ENCODE results near the gene PRR13. TPM values are rescaled to one million over a fixed set of nuclear protein-coding genes. Genes with fewer than 3 reads are reported as not detected.
A peak's percentile ranks its signal among the peaks of the same experiment; 100 is the strongest.

PRR13 gene
- total and polyA plus RNA-seq, 9 of the 15 experiments (the other 6 are each of a cell fraction or from before 2014, with no cell fraction given): 117 to 835 (median 285) TPM

DNA sequence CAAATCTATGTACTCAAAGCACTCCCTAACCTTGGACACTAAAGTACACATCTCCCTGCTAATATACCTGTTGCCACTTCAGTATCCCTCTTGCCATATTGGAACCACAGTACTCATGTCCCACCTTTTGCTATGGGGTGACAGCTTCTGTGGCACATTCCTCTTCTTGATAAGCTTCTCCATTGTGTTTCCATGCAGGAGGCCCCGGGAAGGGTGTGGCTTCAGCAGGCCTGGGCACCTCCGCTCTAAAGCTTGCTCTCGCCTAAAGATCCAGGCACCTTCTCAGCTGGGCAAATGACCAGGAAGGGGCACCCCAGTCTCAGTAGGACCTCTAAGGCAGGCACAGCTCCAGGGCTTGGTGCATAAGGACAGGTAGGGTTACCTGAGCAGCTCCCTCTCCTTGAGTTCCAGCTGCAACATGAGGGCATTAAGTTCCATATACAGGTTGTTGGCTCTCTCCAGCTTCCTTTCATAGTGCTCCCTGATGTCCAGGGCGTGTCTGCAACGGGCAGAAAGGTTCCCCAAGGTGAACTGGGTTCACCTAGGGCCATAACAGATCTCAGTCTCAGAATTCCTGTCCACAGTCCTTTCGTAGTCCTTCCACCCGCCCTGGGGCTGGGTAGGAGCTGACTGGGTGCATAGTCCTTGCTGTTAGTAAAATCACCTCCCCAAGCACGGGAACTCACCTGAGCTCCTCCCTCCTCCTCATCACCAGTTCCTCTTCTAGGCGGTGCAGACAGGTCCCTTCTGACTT is 41.9 kb downstream of the PRR13 start:
- intact Hi-C loops (cut with micrococcal nuclease): no loop called here
- Histone ChIP-seq H3K4me1 (replicated peaks in 1 of 2; ENCODE audit: control insufficient read depth in 2 of 2, insufficient read depth in 2 of 2, low read length in 2 of 2) (peaks cover 0 to 11% of the 10 kb centered on the region in 2 experiments; a peak in 2 of 5 replicates), H4K20me1 (replicated peaks; ENCODE audit: control insufficient read depth, insufficient read depth, low read length) (peaks cover 8% of the 10 kb centered on the region), H3K4me3 (no peak overlapping the region), H3K27ac (ENCODE audit: extremely low read depth, low read depth, low read length) (no peak overlapping the region), H3K27me3 (ENCODE audit: control insufficient read depth in 2 of 2, insufficient read depth in 2 of 2, low read length in 2 of 2) (no peaks in the 10 kb centered on the region), H3K9me3 (replicated peaks; ENCODE audit: control insufficient read depth, insufficient read depth, low read depth, low read length) (no peaks in the 10 kb centered on the region), H3K36me3 (ENCODE audit: control insufficient read depth, insufficient read depth, low read length) (peaks cover 88% of the 10 kb centered on the region), H2AFZ (ENCODE audit: low read depth, low read length) (no peak overlapping the region), H3K79me2 (ENCODE audit: control insufficient read depth, insufficient read depth, low read length) (0 out of 3 replicates have a peak, but pooled peaks cover 3% of the 10 kb centered on the region), H3K9me1 (ENCODE audit: control insufficient read depth, insufficient read depth, low read length) (peaks cover 3% of the 10 kb centered on the region), H3K4me2 (ENCODE audit: insufficient read depth, low read length) (no peak overlapping the region), H3K9ac (ENCODE audit: insufficient read depth in 1 of 2, low read depth in 2 of 2, low read length in 2 of 2) (no peak overlapping the region)
- ChIA-PET POLR2A (interaction anchor here (0.6 to 7.1 kb wide), 11 partner anchors 9 to 427 kb away, joined by 3 to 99 read pairs (median 4); partner anchors contain the start of gene SP1), CTCF (ENCODE audit: low intra/inter-chr PET ratio) (no interaction called here)
- BruUV-seq (replicated peaks): no TSS peak
- in situ Hi-C loops (cut with MboI): no loop called here
- ATAC-seq (peak; percentile 2), FAIRE-seq (peak; percentile 29), DNase-seq (ENCODE audit: extremely low read depth in 1 of 4, low spot score in 3 of 4) (no peak)
- WGBS (ENCODE audit: insufficient coverage, low coverage, missing lambda C conversion rate): 67% methylated on average over 9 of the region's 9 CpGs
- no peak for TF ChIP-seq MEF2A (IDR thresholded peaks at IDR 0.05; ENCODE audit: control insufficient read depth, low read depth, low read length)
- no peak for TF ChIP-seq NFRKB (IDR thresholded peaks at IDR 0.05; ENCODE audit: low read depth)
- peak; percentile 47; the same call in 1 of the 2 replicates for TF ChIP-seq POLR2AphosphoS5 (IDR thresholded peaks at IDR 0.05; ENCODE audit: control insufficient read depth, insufficient read depth, low read depth, low read length)
- no peak for TF ChIP-seq GTF2A2 (tag; IDR thresholded peaks at IDR 0.05)
- peak; percentile 61 for TF ChIP-seq SUPT5H (IDR thresholded peaks at IDR 0.05)
- no peak for TF ChIP-seq KDM4B (IDR thresholded peaks at IDR 0.05; ENCODE audit: borderline replicate concordance in 2 of 2, low read depth in 1 of 2)
- no peak for TF ChIP-seq HIVEP1 (CRISPR knock-in tag; IDR thresholded peaks at IDR 0.05)
- TF ChIP-seq, protein P1, sequence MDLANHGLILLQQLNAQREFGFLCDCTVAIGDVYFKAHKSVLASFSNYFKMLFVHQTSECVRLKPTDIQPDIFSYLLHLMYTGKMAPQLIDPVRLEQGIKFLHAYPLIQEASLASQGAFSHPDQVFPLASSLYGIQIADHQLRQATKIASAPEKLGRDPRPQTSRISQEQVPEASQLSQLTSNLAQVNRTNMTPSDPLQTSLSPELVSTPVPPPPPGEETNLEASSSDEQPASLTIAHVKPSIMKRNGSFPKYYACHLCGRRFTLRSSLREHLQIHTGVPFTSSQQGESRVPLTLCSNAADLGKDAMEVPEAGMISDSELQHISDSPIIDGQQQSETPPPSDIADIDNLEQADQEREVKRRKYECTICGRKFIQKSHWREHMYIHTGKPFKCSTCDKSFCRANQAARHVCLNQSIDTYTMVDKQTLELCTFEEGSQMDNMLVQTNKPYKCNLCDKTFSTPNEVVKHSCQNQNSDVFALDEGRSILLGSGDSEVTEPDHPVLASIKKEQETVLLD (IDR thresholded peaks at IDR 0.05): no peak
- TF ChIP-seq ZNF586 (CRISPR knock-in tag; conservative IDR thresholded peaks at IDR 0.05): no peak
- TF ChIP-seq ZNF41 (CRISPR knock-in tag; conservative IDR thresholded peaks at IDR 0.05): no peak
- TF ChIP-seq RBM17 (IDR thresholded peaks at IDR 0.05; ENCODE audit: borderline replicate concordance, low read depth, low read length): no peak
- peak; percentile 60 for TF ChIP-seq SIRT6 (IDR thresholded peaks at IDR 0.05; ENCODE audit: low read depth, low read length)
- TF ChIP-seq, protein P2, sequence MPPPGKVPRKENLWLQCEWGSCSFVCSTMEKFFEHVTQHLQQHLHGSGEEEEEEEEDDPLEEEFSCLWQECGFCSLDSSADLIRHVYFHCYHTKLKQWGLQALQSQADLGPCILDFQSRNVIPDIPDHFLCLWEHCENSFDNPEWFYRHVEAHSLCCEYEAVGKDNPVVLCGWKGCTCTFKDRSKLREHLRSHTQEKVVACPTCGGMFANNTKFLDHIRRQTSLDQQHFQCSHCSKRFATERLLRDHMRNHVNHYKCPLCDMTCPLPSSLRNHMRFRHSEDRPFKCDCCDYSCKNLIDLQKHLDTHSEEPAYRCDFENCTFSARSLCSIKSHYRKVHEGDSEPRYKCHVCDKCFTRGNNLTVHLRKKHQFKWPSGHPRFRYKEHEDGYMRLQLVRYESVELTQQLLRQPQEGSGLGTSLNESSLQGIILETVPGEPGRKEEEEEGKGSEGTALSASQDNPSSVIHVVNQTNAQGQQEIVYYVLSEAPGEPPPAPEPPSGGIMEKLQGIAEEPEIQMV (tag; conservative IDR thresholded peaks at IDR 0.05; ENCODE audit: low read depth): no peak
- no peak; the same call in 1 of the 2 replicates for TF ChIP-seq CHD2 (IDR thresholded peaks at IDR 0.05; ENCODE audit: low read depth, low read length)
- no peak for TF ChIP-seq HNRNPK (IDR thresholded peaks at IDR 0.05; ENCODE audit: low read depth, low read length, poor library complexity, severe bottlenecking)
- no peak for TF ChIP-seq NFYB (IDR thresholded peaks at IDR 0.05; ENCODE audit: extremely low read depth, insufficient read length)
- no peak for TF ChIP-seq RBM25 (IDR thresholded peaks at IDR 0.05; ENCODE audit: low read depth, low read length, severe bottlenecking)
- no peak for TF ChIP-seq BMI1 (IDR thresholded peaks at IDR 0.05; ENCODE audit: low read length)
- no peak for TF ChIP-seq NR4A1 (CRISPR knock-in tag; IDR thresholded peaks at IDR 0.05)
- TF ChIP-seq NR4A1 (tag; IDR thresholded peaks at IDR 0.05): no peak

All from K562 (cell line).